T-cell (primary cell): ENCODE results near the gene GPRIN1. TPM values are rescaled to one million over a fixed set of nuclear protein-coding genes. Genes with fewer than 3 reads are reported as not detected.
"Not testable (repeated sequence)": the region's sequence is repeated elsewhere in the genome, so short reads cannot be mapped to it uniquely, and the experiment has no call there.

ENCODE experiments used
- ATAC-seq, 4 experiments: fragments of 200-7000 bp in 3 of 4; fragments of 150-1000 bp in 1 of 4; cut with Tn5 transposase; replicated peaks in 1 of 4; 1 replicate in 3 of 4; 2 replicates in 1 of 4; pipeline ENCODE4 v1.10.0; 2021; ENCODE audit warnings: moderate library complexity in 3 of 4, mild to moderate bottlenecking in 2 of 4, moderate number of reproducible peaks in 1 of 4
- CTCF ChIA-PET, 2 donors: fragments of 300-600 bp; sonication (Branson Sonifier 250); formaldehyde crosslinking; loops; one replicate each; lab custom pipeline; 2022; ENCODE audit warnings: antibody characterized with exemption in 2 of 2; lab: Charles Lee
- POLR2A ChIA-PET, 2 donors: fragments of 300-600 bp; sonication (Branson Sonifier 250); formaldehyde crosslinking; loops; one replicate each; lab custom pipeline; 2022; ENCODE audit warnings: antibody characterized with exemption in 2 of 2; lab: Charles Lee
- DNase-seq, 35 experiments: peaks; one replicate each; pipeline versions ENCODE4 v3.0.0 to v3.0.0-alpha.2; 2013 to 2023
- H3K27ac ChIP-seq: one replicate; pipeline ENCODE4 v1.5.1; 2013; ENCODE audit warnings: low read length
- H3K27me3 ChIP-seq, 2 experiments: replicated peaks in 1 of 2; 1 replicate in 1 of 2; 2 replicates in 1 of 2; pipeline versions ENCODE4 v1.6.1 to v1.7.0; 2013; ENCODE audit warnings: low read length in 1 of 2, mixed read lengths in 1 of 2; ENCODE audit not compliant: control insufficient read depth in 2 of 2, insufficient read depth in 2 of 2; ENCODE audit errors: extremely low read depth in 1 of 2
- H3K36me3 ChIP-seq, 2 donors: 1 replicate in 1 of 2; 2 replicates in 1 of 2; pipeline versions ENCODE4 v1.6.1 to v1.7.0; 2013; ENCODE audit warnings: low read length in 1 of 2; ENCODE audit not compliant: control insufficient read depth in 2 of 2, insufficient read depth in 1 of 2; ENCODE audit errors: extremely low read depth in 1 of 2
- H3K4me1 ChIP-seq, 2 experiments: 1 replicate in 1 of 2; 2 replicates in 1 of 2; pipeline versions ENCODE4 v1.6.1 to v1.7.0; 2013; ENCODE audit warnings: low read length in 2 of 2, mixed read lengths in 1 of 2; ENCODE audit not compliant: insufficient read depth in 2 of 2, control insufficient read depth in 1 of 2; ENCODE audit errors: extremely low read depth in 1 of 2
- H3K4me3 ChIP-seq, 2 donors: 1 replicate in 1 of 2; 2 replicates in 1 of 2; pipeline versions ENCODE4 v1.5.1 to v1.7.0; 2013; ENCODE audit warnings: mild to moderate bottlenecking in 2 of 2, low read length in 1 of 2, moderate library complexity in 1 of 2; ENCODE audit not compliant: control insufficient read depth in 1 of 2; ENCODE audit errors: extremely low read depth in 1 of 2
- H3K9me3 ChIP-seq: 2 replicates; pipeline ENCODE4 v1.7.0; 2013
- H3K27ac Mint-ChIP-seq, 2 donors: one replicate each; pipeline ENCODE4 v1.8.0; 2020 to 2021; ENCODE audit warnings: mild to moderate bottlenecking in 2 of 2, mixed read lengths in 2 of 2
- H3K27me3 Mint-ChIP-seq, 2 donors: one replicate each; pipeline ENCODE4 v1.8.0; 2021 to 2022; ENCODE audit warnings: mixed read lengths in 2 of 2
- H3K36me3 Mint-ChIP-seq: one replicate; pipeline ENCODE4 v1.8.0; 2021; ENCODE audit warnings: mixed read lengths
- H3K4me1 Mint-ChIP-seq, 3 donors: one replicate each; pipeline ENCODE4 v1.8.0; 2020 to 2022; ENCODE audit warnings: mixed read lengths in 3 of 3, mild to moderate bottlenecking in 1 of 3
- H3K4me3 Mint-ChIP-seq, 3 donors: one replicate each; pipeline ENCODE4 v1.8.0; 2020 to 2022; ENCODE audit warnings: mild to moderate bottlenecking in 3 of 3, mixed read lengths in 3 of 3, moderate library complexity in 3 of 3
- H3K9me3 Mint-ChIP-seq, 3 donors: one replicate each; pipeline ENCODE4 v1.8.0; 2020 to 2022; ENCODE audit warnings: mixed read lengths in 3 of 3
- whole genome bisulfite sequencing: methylation state at CpG from one replicate; pipeline ENCODE4 v1.1.5; 2013; ENCODE audit warnings: missing lambda C conversion rate; ENCODE audit not compliant: insufficient coverage; 5-methylcytosine and 5-hydroxymethylcytosine counted together
- total RNA-seq, 35 experiments: library from RNA in 6 of 35; stranded (reverse) in 6 of 35; fragments of 120-200 nt in 1 of 35; gene quantifications; one replicate each; pipeline versions ENCODE4 v1.2.1 to v1.2.4 and lab custom pipeline; 2013 to 2026

GPRIN1 gene
- total RNA-seq, 5 donors from 2014 or later (not counting 1 experiment from before 2014, with no cell fraction given) = 0.33 to 1.2 (median 0.64) TPM

- ChIA-PET POLR2A (no interaction called here), CTCF (no interaction called here)
- DNase-seq (no peak), ATAC-seq (no peak)
- peaks cover 0 to 13% of the 10 kb centered on the region in 2 experiments for H3K4me1 ChIP-seq
- no peaks in the 10 kb centered on the region for H3K9me3 ChIP-seq
- WGBS = 91% methylated on average over 10 of the region's 12 CpGs
- H3K27me3 ChIP-seq = peaks cover 2 to 16% of the 10 kb centered on the region in 2 experiments
- H3K36me3 Mint-ChIP-seq = no peaks in the 10 kb centered on the region
- H3K27ac ChIP-seq = no peak overlapping the region
- H3K9me3 Mint-ChIP-seq = no peaks in the 10 kb centered on the region
- H3K36me3 ChIP-seq = no peaks in the 10 kb centered on the region
- H3K27ac Mint-ChIP-seq = no peak overlapping the region
- H3K27me3 Mint-ChIP-seq = no peaks in the 10 kb centered on the region
- peaks cover 5 to 7% (median 5%) of the 10 kb centered on the region in 3 donors for H3K4me1 Mint-ChIP-seq
- H3K4me3 ChIP-seq = no peak overlapping the region
- H3K4me3 Mint-ChIP-seq = no peak overlapping the region
Observed at GRCh38 chr5:176593273-176593869, 16.6 kb downstream of the GPRIN1 start.

GRCh38 chr5:176592573-176592972 lies 17.4 kb downstream of the GPRIN1 start:
- ATAC-seq = no peak
- H3K27me3 Mint-ChIP-seq = no peaks in the 10 kb centered on the region
- no peaks in the 10 kb centered on the region for H3K9me3 Mint-ChIP-seq
- Histone ChIP-seq H3K9me3 (no peaks in the 10 kb centered on the region), H3K36me3 (no peaks in the 10 kb centered on the region), H3K4me1 (peaks cover 0 to 12% of the 10 kb centered on the region in 2 experiments), H3K4me3 (no peak overlapping the region), H3K27ac (no peak overlapping the region), H3K27me3 (peaks cover 0 to 16% of the 10 kb centered on the region in 2 experiments)
- 86% methylated on average over 1 of the region's 3 CpGs for WGBS
- no peak overlapping the region for H3K4me3 Mint-ChIP-seq
- POLR2A ChIA-PET = no interaction called here
- peaks cover 5 to 7% (median 5%) of the 10 kb centered on the region in 3 donors for H3K4me1 Mint-ChIP-seq
- no peak overlapping the region for H3K27ac Mint-ChIP-seq
- CTCF ChIA-PET = no interaction called here
- H3K36me3 Mint-ChIP-seq = no peaks in the 10 kb centered on the region
- DNase-seq = no peak

DNA sequence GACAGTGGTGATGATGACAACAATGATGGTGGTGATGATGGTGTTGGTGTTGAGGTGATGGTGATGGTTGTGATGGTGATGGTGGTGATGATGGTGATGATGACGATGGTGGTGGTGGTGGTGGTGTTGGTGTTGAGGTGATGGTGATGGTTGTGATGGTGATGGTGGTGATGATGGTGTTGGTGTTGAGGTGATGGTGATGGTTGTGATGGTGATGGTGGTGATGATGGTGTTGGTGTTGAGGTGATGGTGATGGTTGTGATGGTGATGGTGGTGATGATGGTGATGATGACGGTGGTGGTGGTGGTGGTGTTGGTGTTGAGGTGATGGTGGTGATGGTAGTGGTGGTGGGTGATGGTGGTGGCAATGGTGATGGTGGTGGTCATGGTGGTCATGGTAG lies 18.3 kb downstream of the GPRIN1 start:
- ATAC-seq, POLR2A ChIA-PET, H3K4me3 Mint-ChIP-seq: not testable (repeated sequence)

GRCh38 chr5:176590035-176590717 lies 19.8 kb downstream of the GPRIN1 start:
- 100% methylated on average over 1 of the region's 17 CpGs for WGBS
- Mint-ChIP-seq H3K4me3 (no peak overlapping the region), H3K36me3 (no peaks in the 10 kb centered on the region), H3K27ac (no peak overlapping the region), H3K4me1 (no peaks in the 10 kb centered on the region), H3K9me3 (peaks cover 0 to 4% (median 0%) of the 10 kb centered on the region in 3 donors), H3K27me3 (no peaks in the 10 kb centered on the region)
- H3K36me3 ChIP-seq = no peaks in the 10 kb centered on the region
- DNase-seq (no peak), ATAC-seq (no peak)
- no peaks in the 10 kb centered on the region for H3K4me1 ChIP-seq
- ChIA-PET CTCF (interaction anchor here in 1 of 2 donors (0.6 kb wide), 2 partner anchors 22 to 1034 kb away, joined by 3 to 4 read pairs; no protein-coding TSS in a partner anchor), POLR2A (no interaction called here)
- no peaks in the 10 kb centered on the region for H3K9me3 ChIP-seq
- peaks cover 0 to 13% of the 10 kb centered on the region in 2 experiments for H3K27me3 ChIP-seq
- H3K4me3 ChIP-seq = no peak overlapping the region
- H3K27ac ChIP-seq = no peak overlapping the region

More for the DNA sequence above, 18.3 kb downstream of the GPRIN1 start:
- DNase-seq, H3K9me3 Mint-ChIP-seq, H3K27ac ChIP-seq, H3K36me3 Mint-ChIP-seq, H3K4me1 Mint-ChIP-seq, H3K36me3 ChIP-seq, H3K4me1 ChIP-seq, H3K27me3 Mint-ChIP-seq, H3K27ac Mint-ChIP-seq, CTCF ChIA-PET, H3K4me3 ChIP-seq, H3K9me3 ChIP-seq: not testable (repeated sequence)
- peaks cover 0 to 16% of the 10 kb centered on the region in 2 experiments for H3K27me3 ChIP-seq
- 59% methylated on average over 2 of the region's 2 CpGs for WGBS

- Histone ChIP-seq H3K4me1 (no peaks in the 10 kb centered on the region), H3K27me3 (peaks cover 0 to 15% of the 10 kb centered on the region in 2 experiments), H3K9me3 (no peaks in the 10 kb centered on the region), H3K36me3 (no peaks in the 10 kb centered on the region), H3K4me3 (no peak overlapping the region), H3K27ac (no peak overlapping the region)
- Mint-ChIP-seq H3K27me3 (no peaks in the 10 kb centered on the region), H3K36me3 (no peaks in the 10 kb centered on the region), H3K27ac (no peak overlapping the region), H3K4me1 (no peaks in the 10 kb centered on the region), H3K4me3 (no peak overlapping the region), H3K9me3 (peaks cover 0 to 5% (median 0%) of the 10 kb centered on the region in 3 donors)
- POLR2A ChIA-PET = no interaction called here
- 90% methylated on average over 25 of the region's 31 CpGs for WGBS
- ATAC-seq (no peak), DNase-seq (no peak)
- CTCF ChIA-PET = interaction anchor here in 1 of 2 donors (0.6 kb wide), 1 partner anchor 23 kb away, joined by 4 read pairs; no protein-coding TSS in a partner anchor
Observed at GRCh38 chr5:176589039-176589769, 20.8 kb downstream of the GPRIN1 start.

DNA sequence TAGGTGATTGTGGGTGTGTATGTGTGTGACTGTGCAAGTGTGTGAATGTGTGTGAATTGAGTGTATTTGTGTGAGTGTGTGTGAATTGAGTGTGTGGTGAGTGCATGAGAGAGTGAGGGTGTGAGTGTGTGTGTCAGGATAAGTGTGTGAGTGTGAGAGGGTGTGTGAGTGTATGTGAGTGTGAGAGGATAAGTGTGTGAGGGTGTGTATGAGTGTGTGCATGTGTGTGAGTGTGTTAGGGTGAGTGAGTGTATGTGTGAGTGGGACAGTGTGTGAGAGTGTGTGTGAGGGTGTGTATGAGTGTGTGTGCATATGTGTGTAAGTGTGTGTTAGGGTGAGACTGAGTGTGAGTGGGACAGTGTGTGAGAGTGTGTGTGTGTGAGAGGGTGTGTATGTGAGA lies 21.7 kb downstream of the GPRIN1 start:
- H3K4me1 ChIP-seq = no peaks in the 10 kb centered on the region
- ChIA-PET CTCF (no interaction called here), POLR2A (no interaction called here)
- ATAC-seq = no peak
- no peaks in the 10 kb centered on the region for H3K4me1 Mint-ChIP-seq
- H3K36me3 ChIP-seq = no peaks in the 10 kb centered on the region
- no peak overlapping the region for H3K27ac Mint-ChIP-seq
- peaks cover 0 to 5% (median 0%) of the 10 kb centered on the region in 3 donors for H3K9me3 Mint-ChIP-seq
- H3K4me3 ChIP-seq = no peak overlapping the region
- H3K27me3 Mint-ChIP-seq = no peaks in the 10 kb centered on the region
- H3K4me3 Mint-ChIP-seq = no peak overlapping the region
- H3K36me3 Mint-ChIP-seq = no peaks in the 10 kb centered on the region
- peaks cover 0 to 11% of the 10 kb centered on the region in 2 experiments for H3K27me3 ChIP-seq
- no peaks in the 10 kb centered on the region for H3K9me3 ChIP-seq
- no peak overlapping the region for H3K27ac ChIP-seq
- no peak for DNase-seq
